GM18499 (cell line): ENCODE measurements around the gene FAIM2.

Source experiments
- ATAC-seq: cut with Tn5 transposase; IDR thresholded peaks from one replicate; pipeline ENCODE4 v1.9.1; 2021; ENCODE audit warnings: moderate number of reproducible peaks; ENCODE audit not compliant: insufficient read depth, unreplicated experiment

The FAIM2 gene

DNA sequence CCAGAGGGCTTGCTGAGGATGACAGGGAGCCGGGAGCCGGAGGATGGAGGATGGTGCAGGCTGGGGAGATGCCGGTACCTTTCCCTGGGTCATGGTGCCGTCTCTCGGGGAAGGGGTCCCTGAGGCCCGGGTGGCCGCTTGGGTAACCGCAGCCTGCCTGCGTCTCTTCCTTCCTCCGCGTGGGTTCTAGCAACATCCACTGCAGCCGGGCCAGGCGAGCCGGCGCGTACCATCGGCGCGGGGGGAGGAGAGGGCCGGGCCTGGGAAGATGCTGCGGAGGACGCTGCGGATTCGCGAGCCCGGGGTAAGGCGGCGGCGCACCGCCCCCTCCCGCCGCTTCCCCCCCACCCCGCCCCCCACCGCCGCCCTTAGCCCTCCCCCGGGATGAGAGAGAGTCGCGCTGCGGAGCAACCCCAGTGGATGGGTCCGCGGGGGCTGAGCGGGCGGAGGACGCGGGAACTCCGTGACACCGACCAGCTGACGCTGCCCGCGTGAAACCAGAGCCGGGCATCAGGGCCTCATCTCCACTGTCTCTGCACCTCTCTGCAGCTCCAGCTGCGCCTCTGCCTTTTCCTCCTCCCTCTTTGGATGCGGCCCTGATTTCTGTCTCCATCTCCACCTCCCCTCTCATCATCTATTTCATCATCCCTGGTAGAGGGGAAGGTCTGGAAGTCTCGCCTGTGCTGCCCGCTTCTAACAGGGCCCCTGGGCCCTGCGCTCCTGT, at the start of gene FAIM2:
Gene FAIM2 (minus strand): TSS at position 201 of the 724 bp plus-strand sequence. CDS start 108 bp downstream, at position 93.
- ATAC-seq: no peak

DNA sequence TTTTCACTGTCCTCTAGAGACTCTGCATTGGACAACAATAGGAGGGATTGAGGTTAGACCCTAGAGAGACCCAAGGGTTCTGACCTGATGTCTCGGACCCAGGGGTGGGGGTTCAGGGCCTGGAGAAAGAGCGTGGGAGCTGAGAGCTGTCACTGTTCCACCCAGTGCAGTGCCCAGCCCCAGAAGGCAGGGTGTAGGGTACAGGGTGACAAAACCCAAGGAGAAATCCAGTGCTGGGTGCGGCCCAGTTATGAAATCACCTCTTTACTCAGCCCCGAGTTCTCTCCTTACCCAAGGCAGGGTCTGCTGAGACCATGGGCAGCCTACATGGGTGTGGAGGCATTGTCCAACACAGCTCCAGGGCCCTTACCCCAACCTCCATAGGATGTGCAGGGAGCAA, 49.5 kb upstream of the FAIM2 start:
- no peak for ATAC-seq

DNA sequence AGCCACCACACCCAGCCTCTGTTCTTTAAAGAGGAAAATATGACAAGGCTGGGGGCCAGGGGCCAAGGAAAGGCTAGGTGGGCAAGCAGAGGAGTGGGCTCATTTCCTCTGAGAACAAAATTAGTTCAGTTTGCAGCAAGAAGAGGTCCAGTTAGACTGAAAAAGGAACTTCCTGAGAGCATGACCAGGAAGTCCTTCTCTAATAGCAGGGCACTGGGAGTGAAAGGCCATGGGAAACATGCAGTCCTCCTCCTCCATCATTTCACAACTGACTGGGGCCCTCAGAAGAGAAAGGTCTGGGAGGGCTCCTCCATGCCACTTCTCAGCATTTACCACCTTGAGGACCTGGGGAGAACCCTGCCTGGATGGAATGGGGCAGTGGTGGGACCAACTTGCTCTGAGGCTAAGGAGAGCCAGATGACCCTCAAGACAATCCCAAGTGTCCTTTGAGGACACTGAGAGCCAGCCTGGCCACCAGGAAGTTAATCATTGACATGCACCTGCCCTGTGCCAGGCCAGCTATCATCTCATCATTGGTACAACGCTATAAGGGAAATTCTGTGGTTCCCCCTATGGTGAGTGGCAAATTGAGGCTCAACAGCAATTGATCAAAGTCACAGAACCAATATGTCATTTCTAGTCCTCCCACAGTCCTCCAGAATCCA, 48.8 kb upstream of the FAIM2 start:
- ATAC-seq: no peak

DNA sequence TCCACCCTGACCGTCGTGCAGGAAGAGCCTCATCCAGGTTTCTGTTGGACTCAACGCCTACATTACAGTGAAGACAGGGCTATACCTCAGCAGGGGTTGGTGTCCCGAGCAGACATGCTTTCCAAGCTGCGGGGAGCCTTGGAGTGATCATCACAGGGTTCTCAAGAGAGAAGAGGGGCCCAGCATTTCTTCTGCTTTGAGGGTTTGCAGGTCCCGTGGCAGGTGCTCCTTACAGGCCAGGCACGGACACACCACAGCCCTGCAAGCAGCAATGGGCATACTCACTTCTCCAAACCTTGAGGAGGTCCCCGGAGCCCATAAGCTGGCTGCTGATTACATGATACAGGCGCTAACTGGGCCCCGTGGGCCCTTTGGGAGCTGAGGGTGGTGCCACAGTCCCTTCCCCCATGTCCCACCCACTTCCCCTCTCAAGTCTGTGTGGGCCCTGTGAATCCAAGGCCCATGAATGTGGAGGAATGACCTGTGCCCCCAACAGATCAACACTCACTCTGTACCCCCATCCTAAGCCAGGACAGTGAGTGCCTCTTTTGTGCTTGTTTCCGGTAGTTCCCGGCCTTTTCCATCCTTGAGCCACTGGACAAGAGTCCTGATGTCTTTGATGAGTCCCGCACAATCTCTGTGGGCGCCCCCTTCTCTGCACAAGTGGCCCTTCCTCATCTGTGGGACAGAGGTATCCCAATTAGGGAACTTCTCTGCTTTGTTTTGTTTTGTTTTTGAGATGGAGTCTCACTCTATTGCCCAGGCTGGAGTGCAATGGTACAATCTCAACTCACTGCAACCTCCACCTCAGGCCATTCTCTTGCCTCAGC, 47.9 kb upstream of the FAIM2 start:
- ATAC-seq: no peak

DNA sequence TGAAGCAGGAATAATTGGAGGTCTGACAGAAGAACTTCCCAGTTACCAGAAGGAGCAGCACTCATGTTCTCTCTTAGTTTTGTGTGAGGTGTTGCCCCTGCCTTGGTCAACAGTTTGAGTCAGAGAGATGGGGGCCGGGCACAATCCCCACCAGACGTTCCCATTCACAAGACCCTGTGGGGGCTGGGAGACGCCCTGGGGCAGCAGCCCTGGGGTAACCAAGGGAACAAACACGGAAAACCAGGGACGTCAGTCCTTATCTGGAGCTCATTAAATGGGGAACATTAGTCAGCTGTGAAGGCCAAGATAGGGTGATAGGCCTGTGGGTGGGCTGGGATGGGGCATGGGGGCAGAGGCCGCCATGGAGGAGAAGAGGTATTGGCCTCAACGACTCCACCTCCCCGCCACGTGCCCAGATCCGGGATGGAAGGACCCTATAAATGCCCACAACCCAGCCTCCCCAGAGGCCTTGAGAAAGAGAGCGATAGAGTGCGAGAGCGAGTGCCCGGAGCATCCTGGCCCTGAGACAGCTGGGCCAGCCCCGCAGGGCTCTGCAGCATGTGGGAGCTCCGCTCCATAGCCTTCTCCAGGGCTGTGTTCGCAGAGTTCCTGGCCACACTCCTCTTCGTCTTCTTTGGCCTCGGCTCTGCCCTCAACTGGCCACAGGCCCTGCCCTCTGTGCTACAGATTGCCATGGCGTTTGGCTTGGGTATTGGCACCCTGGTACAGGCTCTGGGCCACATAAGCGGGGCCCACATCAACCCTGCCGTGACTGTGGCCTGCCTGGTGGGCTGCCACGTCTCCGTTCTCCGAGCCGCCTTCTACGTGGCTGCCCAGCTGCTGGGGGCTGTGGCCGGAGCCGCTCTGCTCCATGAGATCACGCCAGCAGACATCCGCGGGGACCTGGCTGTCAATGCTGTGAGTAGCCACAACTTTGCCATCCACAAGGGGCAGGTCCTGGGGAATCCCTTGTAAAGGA, 46.9 kb upstream of the FAIM2 start, which contains the start of gene AQP2:
Gene AQP2 (plus strand): TSS at position 465 of the 979 bp plus-strand sequence. CDS start 94 bp downstream, at position 559.
- no peak for ATAC-seq

DNA sequence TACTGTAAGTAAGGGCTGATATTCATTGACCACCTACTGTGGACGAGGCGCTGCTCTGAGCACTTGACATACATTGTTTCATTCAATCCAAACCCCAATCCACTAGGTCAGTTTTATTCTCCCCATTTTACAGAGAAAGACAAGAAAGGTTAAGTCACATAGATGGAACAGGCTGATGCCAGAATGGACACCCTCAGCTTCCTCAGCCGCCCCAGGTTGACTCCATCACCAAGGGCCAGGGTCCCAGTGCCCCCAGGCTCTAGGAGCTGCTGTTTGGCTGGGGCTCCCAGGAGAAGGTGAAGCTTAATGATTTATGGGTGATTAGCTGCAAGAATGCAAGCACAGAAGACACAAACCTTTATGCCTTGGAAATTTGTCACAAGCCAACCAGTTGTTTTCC, 46.2 kb upstream of the FAIM2 start:
- ATAC-seq: no peak

DNA sequence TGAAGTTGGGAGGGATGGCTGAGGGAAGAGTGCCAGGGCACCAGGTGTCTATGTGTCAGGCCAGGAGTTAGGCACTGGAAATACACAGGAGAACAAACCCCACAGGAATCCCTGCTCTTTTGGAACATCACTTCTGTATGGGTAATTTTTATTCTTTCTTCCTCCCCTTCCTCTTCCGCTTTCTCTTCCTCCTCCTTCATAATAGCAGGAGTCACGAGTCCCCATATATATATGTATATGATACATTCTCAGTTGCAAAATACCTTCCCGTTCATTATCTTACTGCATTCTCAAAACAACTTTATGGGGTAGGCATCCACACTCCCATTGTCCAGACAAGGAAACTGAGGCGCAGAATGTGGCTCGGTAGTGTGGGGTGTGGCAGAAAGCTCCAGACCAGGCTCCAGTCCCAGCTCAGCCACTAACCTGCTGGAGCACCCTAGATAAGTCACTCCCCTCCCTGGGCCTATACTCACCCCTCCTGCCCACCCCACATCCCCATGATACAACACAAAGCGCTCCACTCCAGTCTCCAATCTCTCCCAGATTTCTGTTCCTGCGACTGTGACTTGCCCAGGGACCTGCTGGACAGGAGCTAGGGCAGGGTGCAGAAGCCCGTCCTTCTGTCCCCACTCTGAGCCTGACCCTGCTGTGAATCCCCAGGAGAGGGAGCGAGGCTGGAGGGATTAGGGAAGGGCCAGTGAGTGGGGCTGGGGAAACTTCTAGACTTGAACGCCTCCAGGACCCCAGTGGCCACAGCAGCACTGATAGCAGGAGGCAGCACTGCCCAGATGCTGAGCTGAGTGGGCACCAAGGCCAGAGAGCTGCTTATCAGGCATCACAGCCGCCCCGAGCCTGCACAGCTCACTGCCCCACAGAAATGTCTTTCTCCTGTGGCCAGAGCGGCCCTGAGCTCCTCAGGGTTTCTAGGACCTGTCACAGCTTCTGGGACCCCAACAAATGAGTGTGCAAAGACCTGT, 45.5 kb upstream of the FAIM2 start:
- ATAC-seq: no peak

DNA sequence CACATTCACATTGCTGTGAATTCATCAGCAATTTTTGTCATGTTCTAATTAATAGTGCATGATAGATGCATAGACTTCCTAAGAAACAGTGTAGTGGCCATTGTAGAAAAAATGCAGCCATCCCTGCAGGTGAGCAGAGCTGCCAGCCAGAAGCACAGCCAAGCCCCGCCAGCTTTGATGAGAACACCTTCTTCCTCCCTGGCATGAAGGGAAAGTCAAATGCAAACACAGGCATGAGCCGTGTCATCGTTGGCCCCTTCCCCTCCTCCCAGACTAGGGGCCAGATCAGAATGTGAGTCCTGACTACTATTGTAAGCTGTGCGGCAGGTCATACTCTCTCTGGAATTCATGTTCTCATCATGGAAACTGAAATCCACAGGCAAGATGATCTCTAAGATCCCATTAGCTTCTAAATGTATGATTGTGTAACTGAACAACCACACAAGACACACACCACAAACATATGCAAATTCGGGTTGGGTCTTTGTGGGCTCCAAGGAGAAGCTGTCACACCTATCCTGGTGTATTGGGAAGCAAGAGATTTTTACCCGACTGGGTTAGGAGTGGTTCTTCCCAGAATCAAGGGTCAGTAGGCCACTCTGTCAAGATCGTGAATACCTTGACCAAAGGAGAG, 44.0 kb upstream of the FAIM2 start:
- no peak for ATAC-seq

DNA sequence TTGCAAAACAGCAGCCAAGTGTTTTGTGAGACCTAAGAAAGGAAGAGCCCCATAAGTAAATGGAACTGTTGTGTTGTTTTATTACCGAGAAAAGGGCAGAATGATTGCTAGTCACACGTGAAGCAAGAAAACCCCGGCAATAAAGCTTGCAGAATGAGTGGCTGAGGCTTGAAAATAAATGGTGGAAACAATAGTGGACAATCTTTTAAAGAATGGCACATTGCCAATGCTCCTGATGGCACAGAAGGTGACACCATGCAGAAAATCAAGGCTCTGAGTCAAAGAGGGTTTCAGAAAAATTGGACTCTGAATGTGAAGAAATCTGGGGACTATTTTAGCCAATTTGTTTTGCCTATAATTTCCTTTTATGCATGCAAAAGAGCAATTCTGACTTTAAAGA, 42.8 kb upstream of the FAIM2 start:
- ATAC-seq: no peak

DNA sequence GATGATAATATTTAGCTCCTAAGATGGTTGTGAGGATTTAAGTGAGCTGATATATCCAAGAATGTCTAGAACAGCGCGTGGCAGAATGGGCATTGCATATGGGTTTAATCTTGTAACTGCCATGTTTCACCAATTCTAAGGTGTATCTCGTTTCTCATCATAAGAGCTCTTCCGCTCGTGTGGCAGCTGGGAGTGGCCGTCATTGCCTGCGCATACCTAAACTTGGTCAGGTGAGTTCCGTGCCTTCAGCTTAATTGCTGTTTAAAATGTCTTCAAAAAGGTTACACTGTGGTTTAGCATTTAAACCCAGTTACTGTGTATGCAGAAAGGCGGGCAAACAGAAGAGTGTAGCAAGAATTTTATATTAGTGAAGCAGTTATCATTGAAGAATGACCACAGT, 42.4 kb upstream of the FAIM2 start:
- ATAC-seq: no peak

DNA sequence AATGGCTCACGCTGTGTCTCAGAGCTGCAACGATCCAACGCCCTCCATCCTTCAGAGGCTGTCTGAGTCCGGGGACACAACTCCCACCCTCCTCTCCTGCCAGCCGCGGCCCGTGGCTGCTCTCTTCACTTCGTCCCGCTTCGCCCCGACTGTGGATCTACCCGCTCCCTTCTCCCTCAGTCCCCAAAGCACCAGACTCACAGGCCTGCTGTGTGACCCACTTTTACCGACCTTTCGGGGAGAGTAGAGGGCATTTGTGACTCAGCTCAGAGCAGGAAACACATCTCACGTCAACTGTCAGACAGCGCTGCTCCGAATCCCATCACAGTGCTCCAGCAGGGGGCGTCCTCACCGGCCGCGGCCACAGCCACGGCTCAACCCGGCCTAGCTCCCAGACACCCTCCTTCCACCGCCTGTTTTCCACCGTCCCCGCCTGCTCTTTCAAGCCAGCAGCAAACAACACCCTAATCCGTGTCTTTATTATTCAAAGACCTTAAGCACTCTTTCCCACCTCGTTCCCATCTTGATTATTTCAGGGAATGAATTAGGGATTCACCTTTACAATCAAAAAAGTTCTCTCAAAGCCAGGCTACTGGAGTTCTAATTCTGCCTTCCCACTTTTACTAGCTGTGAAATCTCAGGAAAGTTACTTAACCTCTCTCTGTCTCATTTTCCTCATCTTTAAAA, 41.8 kb upstream of the FAIM2 start:
- ATAC-seq: no peak

DNA sequence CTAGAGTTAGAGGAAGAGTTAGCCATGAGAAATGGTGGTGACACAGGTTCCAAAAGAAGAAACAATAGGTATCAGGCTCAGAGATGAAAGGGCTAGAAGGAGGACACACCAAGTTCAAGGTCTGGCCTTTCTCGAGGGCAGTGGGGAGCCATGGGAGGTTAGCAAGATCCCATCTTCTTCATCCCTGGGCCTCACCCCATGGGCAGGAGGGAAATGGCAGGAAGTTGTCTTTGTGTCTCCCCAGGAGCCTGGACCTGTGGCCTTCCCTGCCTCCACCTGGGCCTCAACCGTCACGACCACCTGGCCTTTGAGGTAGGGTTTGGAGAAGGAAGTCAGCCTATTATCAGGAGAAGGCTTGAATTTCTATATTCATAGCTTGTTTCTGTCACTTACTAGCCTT, 41.0 kb upstream of the FAIM2 start:
- ATAC-seq: no peak

DNA sequence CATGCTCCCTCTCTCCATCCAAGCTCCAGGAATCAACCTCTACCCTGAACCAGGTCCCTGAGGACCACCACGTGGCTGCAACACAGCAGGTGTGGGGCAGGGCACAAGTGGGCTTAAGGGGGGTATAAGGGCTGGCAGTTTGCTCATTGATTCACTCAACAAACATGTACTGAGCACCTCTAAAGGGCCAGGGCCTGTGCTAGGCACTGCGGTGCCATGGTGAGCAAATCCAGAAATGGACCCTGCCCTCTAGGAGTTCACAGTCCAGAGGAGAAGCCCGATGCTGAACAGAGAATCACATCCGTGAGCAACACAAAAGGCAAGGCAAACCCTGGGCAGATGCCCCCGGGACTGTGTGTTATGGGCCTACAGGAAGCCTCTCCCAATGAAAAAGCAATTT, 40.3 kb upstream of the FAIM2 start:
- no peak for ATAC-seq

DNA sequence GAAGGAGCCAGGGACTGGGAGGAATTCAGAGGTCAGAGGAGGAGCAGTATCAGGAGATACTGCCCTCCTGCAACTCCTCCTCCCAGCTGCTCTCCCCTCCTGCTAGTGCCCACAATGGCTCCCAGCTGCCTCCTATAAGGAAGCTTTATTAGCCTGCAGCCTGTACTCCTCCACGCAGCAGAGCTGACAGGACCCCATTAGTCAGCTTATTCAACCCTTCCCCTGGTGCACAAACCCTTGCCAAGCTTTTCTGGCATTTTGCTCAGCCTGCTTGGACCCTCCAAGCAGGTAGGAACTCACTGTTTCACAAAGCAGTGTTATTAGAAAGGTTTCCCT, 39.9 kb upstream of the FAIM2 start:
- ATAC-seq: no peak

DNA sequence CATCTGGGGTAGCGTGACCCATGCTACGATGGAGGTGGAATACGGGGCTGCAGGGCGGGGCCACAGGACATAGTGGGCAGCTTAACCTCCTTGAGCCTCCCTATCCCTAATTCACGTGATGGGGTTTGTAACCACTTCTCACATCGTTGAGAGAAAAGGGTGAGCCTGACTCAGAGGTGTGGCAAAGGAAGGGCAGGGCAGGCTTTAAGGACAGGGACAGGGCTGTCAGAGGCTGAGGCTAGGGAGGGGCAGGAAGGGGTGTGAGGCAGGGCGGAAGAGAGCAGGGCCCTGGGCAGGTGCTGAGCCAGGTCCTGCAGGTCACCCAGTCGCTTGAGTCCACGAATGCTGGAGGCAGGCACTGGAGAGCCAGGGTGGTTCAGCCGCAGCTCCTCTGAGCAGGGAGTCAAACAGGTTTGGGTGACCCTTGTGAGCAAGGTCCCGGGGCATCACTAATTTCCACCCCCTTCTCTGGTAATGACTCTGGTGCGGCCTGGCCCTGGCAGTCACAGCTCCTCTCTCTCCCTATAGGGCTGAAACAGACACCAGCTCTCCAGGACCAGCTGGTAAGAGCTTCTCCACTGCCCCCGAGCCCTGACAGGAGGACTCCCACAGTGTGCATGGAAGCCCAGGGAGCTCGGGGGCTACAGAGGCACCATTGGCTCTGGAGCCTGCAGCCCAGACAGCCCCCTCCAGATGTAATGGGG, 39.4 kb upstream of the FAIM2 start:
- no peak for ATAC-seq

DNA sequence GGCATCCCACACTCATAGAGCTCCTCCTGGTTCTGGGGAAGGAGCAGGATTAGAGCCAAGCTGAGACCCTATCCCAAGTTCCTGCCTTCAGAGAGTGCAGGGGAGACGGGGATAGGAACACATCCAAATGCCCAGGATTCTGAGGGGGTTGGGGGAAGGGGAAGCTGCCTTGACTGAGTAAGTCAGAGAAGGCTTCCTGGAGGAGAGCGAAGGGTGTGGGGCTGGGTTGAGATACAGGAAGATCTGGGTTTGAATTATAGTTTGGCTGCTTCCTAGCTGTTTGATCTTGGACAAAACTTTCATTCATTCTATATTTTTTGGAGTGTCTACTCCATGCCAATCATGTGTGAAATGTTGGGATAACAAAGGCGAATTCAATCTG, 38.8 kb upstream of the FAIM2 start:
- ATAC-seq: no peak
